HepG2 (cell line): Measurements from ENCODE around the gene ARL14EP. TPM values are rescaled to one million over a fixed set of nuclear protein-coding genes. Genes with fewer than 3 reads are reported as not detected.
A peak's percentile ranks its signal among the peaks of the same experiment; 100 is the strongest.

Source experiments
- ATAC-seq: fragments of 200-7000 bp; cut with Tn5 transposase; 3 replicates; pipeline ENCODE4 v1.9.1; 2020; ENCODE audit warnings: mild to moderate bottlenecking, moderate library complexity
- BruUV-seq: library from RNA; stranded (reverse); fragments of 400-500 nt; replicated peaks from 2 replicates; lab custom pipeline; 2021; lab: Mats Ljungman, UMichigan
- CTCF ChIA-PET: fragments of 300-600 bp; formaldehyde crosslinking; extraction: SDS; loops from one replicate; lab custom pipeline; 2021; ENCODE audit warnings: low total read pairs, inconsistent platforms, low intra/inter-chr PET ratio; lab: Yijun Ruan, JAX
- POLR2A ChIA-PET: fragments of 350-600 bp; sonication (Branson Sonifier 250); formaldehyde crosslinking; loops from one replicate; lab custom pipeline; 2020; ENCODE audit warnings: antibody characterized with exemption, inconsistent platforms; lab: Yijun Ruan, JAX
- DNase-seq: peaks from one replicate; pipeline ENCODE4 v3.0.0-alpha.2; 2015; ENCODE audit warnings: low spot score
- FAIRE-seq: peaks from 3 replicates; lab custom pipeline; 2011; peaks lifted over from hg19 to GRCh38; lab: Jason Lieb, UNC
- H2AFZ ChIP-seq: one replicate; pipeline ENCODE4 v1.6.1; 2011; ENCODE audit warnings: low read length, inconsistent platforms
- H3K27ac ChIP-seq: fragments of 300-600 bp; 3 replicates; pipeline ENCODE4 v1.8.0; 2011; ENCODE audit warnings: mixed run types, mild to moderate bottlenecking, mixed read lengths, low read length, inconsistent platforms; ENCODE audit not compliant: insufficient read depth; ENCODE audit errors: extremely low read length
- H3K27me3 ChIP-seq, 2 experiments: fragments of 200-600 bp in 1 of 2; 2 replicates in 1 of 2; 3 replicates in 1 of 2; pipeline versions ENCODE4 v1.6.0 to v1.8.0; 2011; ENCODE audit warnings: low read length in 2 of 2, mild to moderate bottlenecking in 2 of 2, moderate library complexity in 2 of 2, inconsistent platforms in 1 of 2; ENCODE audit not compliant: insufficient read depth in 2 of 2, control insufficient read depth in 1 of 2
- H3K36me3 ChIP-seq, 2 experiments: fragments of 200-600 bp in 1 of 2; replicated peaks in 1 of 2; 2 replicates in 1 of 2; 3 replicates in 1 of 2; pipeline versions ENCODE4 v1.5.1 to v1.8.0; 2011; ENCODE audit warnings: low read length in 2 of 2, inconsistent platforms in 1 of 2; ENCODE audit not compliant: insufficient read depth in 2 of 2, control insufficient read depth in 1 of 2
- H3K4me1 ChIP-seq: 2 replicates; pipeline ENCODE4 v1.5.1; 2012; ENCODE audit warnings: low read length, inconsistent platforms; ENCODE audit not compliant: insufficient read depth
- H3K4me2 ChIP-seq: 2 replicates; pipeline ENCODE4 v1.6.0; 2011; ENCODE audit warnings: low read depth, low read length, inconsistent platforms
- H3K4me3 ChIP-seq, 3 experiments: fragments of 200-600 bp in 1 of 3; sonication (generic), shearing (Covaris generic) in 1 of 3; replicated peaks in 1 of 3; 2 replicates each; pipeline ENCODE4 v1.5.1; 2011 to 2016; ENCODE audit warnings: low read length in 3 of 3, inconsistent platforms in 2 of 3, low read depth in 2 of 3, mild to moderate bottlenecking in 2 of 3, control low read depth in 1 of 3, mixed read lengths in 1 of 3; ENCODE audit not compliant: insufficient read depth in 1 of 3
- H3K79me2 ChIP-seq: one replicate; pipeline ENCODE4 v1.6.1; 2011; ENCODE audit warnings: low read length, inconsistent platforms; ENCODE audit not compliant: insufficient read depth
- H3K9ac ChIP-seq: 2 replicates; pipeline ENCODE4 v1.6.0; 2011; ENCODE audit warnings: mild to moderate bottlenecking, low read depth, low read length, inconsistent platforms; ENCODE audit not compliant: insufficient read depth
- H3K9me3 ChIP-seq: 2 replicates; pipeline ENCODE4 v1.5.1; 2012; ENCODE audit warnings: mild to moderate bottlenecking, low read length
- H4K20me1 ChIP-seq: 2 replicates; pipeline ENCODE4 v1.6.0; 2011; ENCODE audit warnings: inconsistent platforms, mild to moderate bottlenecking, low read length, moderate library complexity; ENCODE audit not compliant: insufficient read depth
- HHEX ChIP-seq: IDR thresholded peaks from 2 replicates; pipeline ENCODE4 v1.6.1; 2016; ENCODE audit warnings: control low read depth
- MAFF ChIP-seq: IDR thresholded peaks from 2 replicates; pipeline ENCODE4 v1.6.1; 2011; ENCODE audit warnings: low read depth, low read length, improper control_type of control experiment
- MAFK ChIP-seq, 2 experiments: IDR thresholded peaks in 1 of 2; conservative IDR thresholded peaks in 1 of 2; 2 replicates each; pipeline ENCODE4 v1.6.1; 2011; ENCODE audit warnings: improper control_type of control experiment in 2 of 2, low read length in 2 of 2
- ZNF318 ChIP-seq: sonication (generic); formaldehyde crosslinking; IDR thresholded peaks from 2 replicates; pipeline ENCODE4 v1.4.0; 2020; ENCODE audit warnings: mild to moderate bottlenecking, missing genetic modification reagents
- WGBS: methylation state at CpG from one replicate; pipeline ENCODE4 v1.1.6; 2017; ENCODE audit warnings: low lambda C conversion rate; 5-methylcytosine and 5-hydroxymethylcytosine counted together
- in situ Hi-C: cut with HindIII; loops from 2 replicates; pipeline ENCODE4 v1.10.0; 2017; ENCODE audit warnings: low pct_unique_long_range_greater_than_20kb; ENCODE audit not compliant: extremely low pct_ligation_motif_present
- intact Hi-C: fragments of 100-400 bp; cut with micrococcal nuclease; formaldehyde crosslinking; loops from one replicate; pipeline ENCODE4 v1.10.0; 2022; ENCODE audit not compliant: unreplicated experiment
- polyA plus RNA-seq, 8 experiments: library from polyadenylated mRNA; depleted of rRNA in 3 of 8; stranded (reverse) in 7 of 8; unstranded in 1 of 8; fragments of >200 nt; fragmentation: Illumina TruSeq in 4 of 8; extraction: Trizol in 4 of 8; gene quantifications; 2 replicates each; pipeline versions ENCODE4 v1.2.1 to v1.2.3, GENCODE V29; 2011 to 2016; ENCODE audit warnings: low read depth in 4 of 8, missing spikeins in 1 of 8, mixed read lengths in 1 of 8; ENCODE audit not compliant: insufficient read depth in 1 of 8
- total RNA-seq, 5 experiments: library from RNA; depleted of rRNA; stranded (reverse); fragments of >200 nt; fragmentation: Illumina TruSeq; extraction: Trizol; gene quantifications; 2 replicates each; pipeline ENCODE4 v1.2.3, GENCODE V29; 2016; ENCODE audit warnings: low read depth in 1 of 5

Gene ARL14EP
- total and polyA plus RNA-seq, 2 of the 13 experiments (the other 11 are each of a cell fraction or from before 2014, with no cell fraction given): 9.8 to 15.4 TPM

- H3K79me2 ChIP-seq: no peaks in the 10 kb centered on the region
- H3K4me1 ChIP-seq: no peaks in the 10 kb centered on the region
- H3K9me3 ChIP-seq: no peaks in the 10 kb centered on the region
- ATAC-seq (no peak), DNase-seq (no peak), FAIRE-seq (no peak)
- H3K27me3 ChIP-seq: no peaks in the 10 kb centered on the region
- H3K4me2 ChIP-seq: no peak overlapping the region
- ChIA-PET CTCF (no interaction called here), POLR2A (no interaction called here)
- peak; percentile 31 to 65; a peak in 3 of 4 replicates for TF ChIP-seq MAFK (conservative IDR thresholded peaks at IDR 0.05 in 1 of 2, IDR thresholded peaks at IDR 0.05 in 1 of 2; ENCODE audit: low read length in 2 of 2)
- TF ChIP-seq MAFF: peak; percentile 46; the same call in 1 of the 2 replicates
- no peak for TF ChIP-seq HHEX (CRISPR knock-in tag)
- WGBS: 1% methylated on average over 3 of the region's 3 CpGs
- intact Hi-C loops (no loop called here), in situ Hi-C loops (no loop called here)
- H3K4me3 ChIP-seq: no peak overlapping the region
- no TSS peak for BruUV-seq
- no peak overlapping the region for H3K27ac ChIP-seq
- no peak overlapping the region for H3K9ac ChIP-seq
- no peaks in the 10 kb centered on the region for H4K20me1 ChIP-seq
- no peak overlapping the region for H2AFZ ChIP-seq
- no peaks in the 10 kb centered on the region for H3K36me3 ChIP-seq
Measured at GRCh38 chr11:30285416-30286121, 37.3 kb upstream of the ARL14EP start.

- no TSS peak for BruUV-seq
- Histone ChIP-seq H3K27me3 (no peaks in the 10 kb centered on the region), H3K4me3 (no peak overlapping the region), H3K27ac (no peak overlapping the region), H3K9ac (no peak overlapping the region), H3K9me3 (no peaks in the 10 kb centered on the region), H3K36me3 (no peaks in the 10 kb centered on the region), H3K4me2 (no peak overlapping the region), H4K20me1 (no peaks in the 10 kb centered on the region), H3K79me2 (no peaks in the 10 kb centered on the region), H3K4me1 (peaks cover 5% of the 10 kb centered on the region), H2AFZ (no peak overlapping the region)
- ATAC-seq: no peak
- ChIA-PET POLR2A (no interaction called here), CTCF (no interaction called here)
- in situ Hi-C loops (no loop called here), intact Hi-C loops (loop anchor here (5.0 kb wide), 1 partner anchor 946 kb away; no protein-coding TSS in a partner anchor)
- no peak for FAIRE-seq
- 1% methylated on average over 4 of the region's 4 CpGs for WGBS
- no peak for TF ChIP-seq ZNF318 (CRISPR knock-in tag)
- no peak for DNase-seq
Measured at GRCh38 chr11:30291331-30291730, 31.6 kb upstream of the ARL14EP start.
